HFFc6 (cell line): ENCODE results near the gene ATR. TPM values are rescaled to one million over a fixed set of nuclear protein-coding genes. Genes with fewer than 3 reads are reported as not detected.
A peak's percentile ranks its signal among the peaks of the same experiment; 100 is the strongest.
"Not testable (repeated sequence)": the region's sequence is repeated elsewhere in the genome, so short reads cannot be mapped to it uniquely, and the experiment has no call there.

Experiments
- DNase-seq: peaks from one replicate; pipeline ENCODE4 v3.0.0-alpha.2; 2018
- H3K27ac Mint-ChIP-seq: 2 replicates; pipeline ENCODE4 v1.8.0; 2020; ENCODE audit warnings: mild to moderate bottlenecking, mixed read lengths
- H3K27me3 Mint-ChIP-seq: 2 replicates; pipeline ENCODE4 v1.8.0; 2021; ENCODE audit warnings: mild to moderate bottlenecking, moderate library complexity, mixed read lengths; ENCODE audit not compliant: insufficient read depth
- H3K36me3 Mint-ChIP-seq: 2 replicates; pipeline ENCODE4 v1.8.0; 2021; ENCODE audit warnings: low read depth, mixed read lengths
- H3K4me1 Mint-ChIP-seq: 2 replicates; pipeline ENCODE4 v1.8.0; 2020; ENCODE audit warnings: low read depth, mixed read lengths
- H3K4me3 Mint-ChIP-seq: 2 replicates; pipeline ENCODE4 v1.8.0; 2020; ENCODE audit warnings: mild to moderate bottlenecking, moderate library complexity, mixed read lengths
- H3K9me3 Mint-ChIP-seq: 2 replicates; pipeline ENCODE4 v1.8.0; 2020; ENCODE audit warnings: mild to moderate bottlenecking, mixed read lengths
- CTCF ChIP-seq: fragments of 200-600 bp; sonication (generic); IDR thresholded peaks from 2 replicates; pipeline ENCODE4 v1.5.0; 2021; ENCODE audit warnings: antibody characterized with exemption, mild to moderate bottlenecking
- total RNA-seq, 6 experiments: library from RNA; stranded (reverse); fragmentation: NEBNext Ultra II Directional; extraction: Animal tissue kit (Norgen Biotek cat#: 25700); gene quantifications; 2 replicates in 1 of 6; 3 replicates in 5 of 6; pipeline ENCODE4 v1.2.3, GENCODE V29; 2021

ATR gene
- total RNA-seq, 6 experiments from 2014 or later = 23.3 to 25.6 (median 24.3) TPM

DNA sequence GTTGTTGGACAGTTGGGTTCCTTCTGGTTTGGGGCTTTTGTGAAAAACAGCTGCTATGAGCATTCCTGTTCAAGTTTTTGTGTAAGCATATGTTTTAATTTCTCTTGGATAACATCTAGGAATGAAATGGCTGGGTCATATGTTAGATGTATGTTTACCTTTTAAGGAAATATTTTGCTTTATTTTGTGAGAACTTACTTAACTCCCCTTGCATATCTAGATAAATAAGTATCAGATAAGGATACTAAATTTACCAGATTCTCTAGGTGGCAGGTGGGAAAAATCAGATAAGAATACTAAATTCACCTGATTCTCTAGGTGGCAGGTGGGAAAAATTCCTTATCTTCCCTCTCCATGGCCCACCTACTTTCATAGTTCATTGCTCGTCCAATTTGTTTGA, 16.6 kb upstream of the ATR start:
- Mint-ChIP-seq H3K36me3 (no peaks in the 10 kb centered on the region), H3K4me3 (peak overlapping the region; percentile 95), H3K9me3 (no peaks in the 10 kb centered on the region), H3K27me3 (no peaks in the 10 kb centered on the region; the same call in 1 of the 2 replicates), H3K4me1 (peaks cover 24% of the 10 kb centered on the region), H3K27ac (no peak overlapping the region)
- no peak for DNase-seq
- no peak for TF ChIP-seq CTCF

DNA sequence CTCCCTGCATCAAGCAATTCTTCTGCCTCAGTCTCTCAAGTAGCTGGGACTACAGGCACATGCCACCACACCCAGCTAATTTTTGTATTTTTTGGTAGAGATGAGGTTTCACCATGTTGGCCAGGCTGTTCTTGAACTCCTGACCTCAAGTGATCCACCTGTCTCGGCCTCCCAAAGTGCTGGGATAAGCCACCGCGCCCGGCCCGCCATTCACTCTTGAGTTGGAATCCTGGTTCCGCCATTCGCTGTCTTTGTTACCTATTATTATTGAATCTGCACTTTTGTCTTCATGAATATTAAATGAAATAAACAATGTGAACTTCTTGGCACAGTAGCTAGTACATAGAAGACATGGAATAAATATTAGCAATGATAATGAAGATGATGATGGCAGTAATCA, 13.7 kb upstream of the ATR start:
- not testable (repeated sequence) for H3K27ac Mint-ChIP-seq, H3K36me3 Mint-ChIP-seq, H3K27me3 Mint-ChIP-seq, H3K4me3 Mint-ChIP-seq, H3K9me3 Mint-ChIP-seq, DNase-seq
- peaks cover 24% of the 10 kb centered on the region for H3K4me1 Mint-ChIP-seq

DNA sequence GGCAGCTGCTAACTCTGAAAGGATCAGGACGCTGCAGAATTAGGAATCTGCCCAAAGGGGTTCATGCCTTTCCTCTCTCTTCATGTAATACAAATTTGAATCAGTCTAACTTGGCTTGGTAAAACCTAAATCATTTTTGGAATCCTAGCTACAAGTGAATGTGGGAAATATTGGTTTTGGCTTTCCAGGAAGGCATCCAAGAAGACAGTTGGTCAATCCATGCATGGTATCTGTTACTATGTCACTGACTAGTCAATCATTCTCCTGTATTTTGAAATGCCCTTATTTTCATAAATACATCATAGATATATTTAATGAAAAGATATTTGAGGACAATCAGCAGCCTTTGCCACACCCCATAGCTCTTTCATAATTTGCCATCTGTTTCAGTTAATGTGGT, 10.2 kb upstream of the ATR start:
- no peaks in the 10 kb centered on the region for H3K36me3 Mint-ChIP-seq
- H3K4me3 Mint-ChIP-seq = no peak overlapping the region
- no peak for TF ChIP-seq CTCF
- H3K9me3 Mint-ChIP-seq = no peaks in the 10 kb centered on the region
- peaks cover 13% of the 10 kb centered on the region for H3K4me1 Mint-ChIP-seq
- no peak for DNase-seq
- H3K27me3 Mint-ChIP-seq = peaks cover 5% of the 10 kb centered on the region
- H3K27ac Mint-ChIP-seq = no peak overlapping the region

DNA sequence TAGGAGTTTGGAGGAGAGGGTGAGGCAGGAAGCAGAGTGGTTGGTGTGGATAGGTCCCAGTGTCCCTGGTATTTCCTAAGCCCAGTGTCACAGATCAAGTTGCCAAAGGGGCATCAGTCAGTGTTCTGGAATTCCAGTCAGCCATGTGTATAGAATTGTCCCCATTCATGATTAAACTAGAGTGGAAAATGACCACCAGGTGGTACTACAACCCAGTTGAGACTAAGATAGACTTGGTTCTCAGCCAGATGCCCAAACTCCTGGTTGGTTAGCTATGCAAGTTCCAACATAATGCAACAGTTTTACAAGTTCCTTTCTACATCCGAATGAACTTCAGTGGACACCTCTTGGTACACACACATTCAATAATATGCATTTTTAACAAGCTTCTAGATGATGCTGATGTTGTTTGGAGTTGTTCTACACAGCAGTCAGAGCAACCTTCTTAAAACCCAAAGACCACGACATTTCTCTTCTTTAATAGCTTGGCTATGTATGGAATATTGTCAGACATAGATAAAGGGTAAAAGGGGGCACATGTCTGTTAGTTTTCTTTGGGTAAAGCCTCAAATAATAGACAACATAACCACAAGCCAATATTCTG, 8.4 kb upstream of the ATR start:
- no peaks in the 10 kb centered on the region for H3K9me3 Mint-ChIP-seq
- no peak overlapping the region for H3K4me3 Mint-ChIP-seq
- DNase-seq = peak; percentile 83
- H3K36me3 Mint-ChIP-seq = no peaks in the 10 kb centered on the region
- peak; percentile 86 for TF ChIP-seq CTCF
- H3K27ac Mint-ChIP-seq = no peak overlapping the region
- peaks cover 13% of the 10 kb centered on the region for H3K4me1 Mint-ChIP-seq
- peaks cover 9% of the 10 kb centered on the region for H3K27me3 Mint-ChIP-seq

DNA sequence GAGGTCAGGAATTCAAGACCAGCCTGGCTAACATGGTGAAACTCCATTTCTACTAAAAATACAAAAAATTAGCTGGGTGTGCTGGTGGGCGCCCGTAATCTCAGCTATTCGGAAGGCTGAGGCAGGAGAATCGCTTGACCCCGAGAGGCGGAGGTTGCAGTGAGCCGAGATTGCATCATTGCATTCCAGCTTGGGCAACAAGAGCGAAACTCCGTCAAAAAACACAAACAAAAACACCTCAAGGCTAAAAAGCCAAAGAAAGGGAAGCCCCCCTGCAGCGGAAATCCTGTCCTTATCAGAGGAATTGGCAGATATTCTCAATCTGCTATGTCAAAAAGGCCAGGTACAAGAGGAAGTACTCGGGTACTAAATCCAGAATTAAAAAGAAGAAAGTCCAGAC, 2.5 kb upstream of the ATR start:
- H3K9me3 Mint-ChIP-seq, DNase-seq, H3K27me3 Mint-ChIP-seq, H3K27ac Mint-ChIP-seq, H3K4me3 Mint-ChIP-seq, H3K36me3 Mint-ChIP-seq: not testable (repeated sequence)
- peaks cover 32% of the 10 kb centered on the region for H3K4me1 Mint-ChIP-seq

DNA sequence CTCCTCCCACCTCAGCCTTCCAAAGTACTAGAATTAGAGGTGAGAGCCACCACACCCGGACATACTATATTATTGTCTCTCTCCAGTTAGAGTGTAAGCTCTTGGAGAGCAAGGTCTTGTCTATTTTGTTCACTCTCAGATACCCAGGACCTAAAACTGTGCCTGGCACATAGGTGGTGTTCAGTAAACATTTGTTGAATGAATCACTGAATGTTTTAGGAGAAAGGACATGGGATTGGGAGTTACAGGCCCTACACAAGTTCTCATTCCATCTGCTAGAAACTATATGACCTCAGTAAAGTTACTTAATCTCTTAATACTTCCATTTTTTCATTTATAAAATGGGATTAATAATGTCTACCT, 1.5 kb upstream of the ATR start:
- DNase-seq = no peak
- H3K4me1 Mint-ChIP-seq = peaks cover 41% of the 10 kb centered on the region
- H3K36me3 Mint-ChIP-seq = peaks cover 6% of the 10 kb centered on the region; the same call in 1 of the 2 replicates
- H3K27ac Mint-ChIP-seq = peak overlapping the region; percentile 98; the same call in 1 of the 2 replicates
- TF ChIP-seq CTCF = no peak
- peaks cover 9% of the 10 kb centered on the region for H3K27me3 Mint-ChIP-seq
- no peaks in the 10 kb centered on the region for H3K9me3 Mint-ChIP-seq
- peak overlapping the region; percentile 99 for H3K4me3 Mint-ChIP-seq
